ENCODE measurements around the gene CPED1.
A peak's percentile ranks its signal among the peaks of the same experiment; 100 is the strongest.

Gene CPED1

GRCh38 chr7:120988591-120989256, at the start of gene CPED1 (continued):
- TF ChIP-seq ZNF280D (tag by site-specific recombination; IDR thresholded peaks at IDR 0.05), result no peak
- TF ChIP-seq ZNF660 (tag by site-specific recombination; IDR thresholded peaks at IDR 0.05), result peak; percentile 61; the same call in 1 of the 2 replicates
- TF ChIP-seq PATZ1 (tag by site-specific recombination; IDR thresholded peaks at IDR 0.05), result 0 out of 2 replicates have a peak, but pooled peaks have one; percentile 49
- TF ChIP-seq ZNF521 (tag by site-specific recombination; IDR thresholded peaks at IDR 0.05), result no peak
- peak; percentile 69; the same call in 1 of the 2 replicates for TF ChIP-seq ZNF596 (tag by site-specific recombination; IDR thresholded peaks at IDR 0.05)
- TF ChIP-seq PRDM6 (tag by site-specific recombination; IDR thresholded peaks at IDR 0.05), result no peak
- TF ChIP-seq ZNF629 (tag by site-specific recombination; IDR thresholded peaks at IDR 0.05), result 0 out of 2 replicates have a peak, but pooled peaks have one; percentile 20
- TF ChIP-seq ZBTB17 (tag by site-specific recombination; IDR thresholded peaks at IDR 0.05), result 0 out of 2 replicates have a peak, but pooled peaks have one; percentile 5
- TF ChIP-seq ZEB2 (tag by site-specific recombination; IDR thresholded peaks at IDR 0.05), result peak; percentile 54; the same call in 1 of the 2 replicates
- peak; percentile 33; the same call in 1 of the 2 replicates for TF ChIP-seq ZNF341 (tag by site-specific recombination; IDR thresholded peaks at IDR 0.05; ENCODE audit: low read depth)
- TF ChIP-seq ZNF792 (tag by site-specific recombination; IDR thresholded peaks at IDR 0.05), result peak; percentile 78; the same call in 1 of the 2 replicates
- 0 out of 2 replicates have a peak, but pooled peaks have one; percentile 30 for TF ChIP-seq PRDM4 (tag by site-specific recombination; IDR thresholded peaks at IDR 0.05)
- no peak for TF ChIP-seq OSR2 (tag by site-specific recombination; IDR thresholded peaks at IDR 0.05)
- peak; percentile 74 for TF ChIP-seq ZNF692 (tag by site-specific recombination; IDR thresholded peaks at IDR 0.05)

- POLR2A ChIA-PET, result no interaction called here
- no peaks in the 10 kb centered on the region for H3K4me1 ChIP-seq (ENCODE audit: control insufficient read depth, insufficient read depth, low read length)
- no peaks in the 10 kb centered on the region for H3K36me3 ChIP-seq (ENCODE audit: control insufficient read depth in 2 of 2, insufficient read depth in 1 of 2, low read length in 2 of 2)
- H3K9me3 ChIP-seq (ENCODE audit: control insufficient read depth, insufficient read depth, low read depth, low read length), result no peaks in the 10 kb centered on the region
- no peak overlapping the region for H3K4me3 ChIP-seq (ENCODE audit: low read depth, low read length)
- CTCF ChIA-PET, result interaction anchor here (0.7 to 1.7 kb wide), 3 partner anchors 132 to 208 kb away, joined by 3 to 11 read pairs (median 8); no protein-coding TSS in a partner anchor
- H3K27ac ChIP-seq (ENCODE audit: extremely low read depth, low read depth, low read length), result no peak overlapping the region
- TF ChIP-seq CTCF (tag by site-specific recombination; IDR thresholded peaks at IDR 0.05), result no peak
- no peak for TF ChIP-seq ZNF660 (tag by site-specific recombination; IDR thresholded peaks at IDR 0.05)
- no peak for TF ChIP-seq ZNF24 (tag by site-specific recombination; IDR thresholded peaks at IDR 0.05)
- TF ChIP-seq ZXDB (tag by site-specific recombination; IDR thresholded peaks at IDR 0.05), result no peak
- TF ChIP-seq ZNF560 (tag by site-specific recombination; IDR thresholded peaks at IDR 0.05; ENCODE audit: borderline replicate concordance), result no peak
- TF ChIP-seq ZNF830 (tag by site-specific recombination; IDR thresholded peaks at IDR 0.05; ENCODE audit: low read depth), result no peak
- TF ChIP-seq MEIS1 (CRISPR knock-in tag; IDR thresholded peaks at IDR 0.05; ENCODE audit: borderline replicate concordance), result no peak
- TF ChIP-seq TCF7L2 (IDR thresholded peaks at IDR 0.05; ENCODE audit: borderline replicate concordance, low read depth, low read length), result no peak
These were observed 49.2 kb upstream of the CPED1 start for GRCh38 chr7:120939345-120939744.
